SW 1271 (cell line): Measurements from ENCODE around the gene ATXN2L.
"Not testable (repeated sequence)": the region's sequence is repeated elsewhere in the genome, so short reads cannot be mapped to it uniquely, and the experiment has no call there.

Source experiments
- DNase-seq, 2 experiments: peaks; one replicate each; lab custom pipeline; 2025; lab: John Stamatoyannopoulos, UW

Gene ATXN2L

DNA sequence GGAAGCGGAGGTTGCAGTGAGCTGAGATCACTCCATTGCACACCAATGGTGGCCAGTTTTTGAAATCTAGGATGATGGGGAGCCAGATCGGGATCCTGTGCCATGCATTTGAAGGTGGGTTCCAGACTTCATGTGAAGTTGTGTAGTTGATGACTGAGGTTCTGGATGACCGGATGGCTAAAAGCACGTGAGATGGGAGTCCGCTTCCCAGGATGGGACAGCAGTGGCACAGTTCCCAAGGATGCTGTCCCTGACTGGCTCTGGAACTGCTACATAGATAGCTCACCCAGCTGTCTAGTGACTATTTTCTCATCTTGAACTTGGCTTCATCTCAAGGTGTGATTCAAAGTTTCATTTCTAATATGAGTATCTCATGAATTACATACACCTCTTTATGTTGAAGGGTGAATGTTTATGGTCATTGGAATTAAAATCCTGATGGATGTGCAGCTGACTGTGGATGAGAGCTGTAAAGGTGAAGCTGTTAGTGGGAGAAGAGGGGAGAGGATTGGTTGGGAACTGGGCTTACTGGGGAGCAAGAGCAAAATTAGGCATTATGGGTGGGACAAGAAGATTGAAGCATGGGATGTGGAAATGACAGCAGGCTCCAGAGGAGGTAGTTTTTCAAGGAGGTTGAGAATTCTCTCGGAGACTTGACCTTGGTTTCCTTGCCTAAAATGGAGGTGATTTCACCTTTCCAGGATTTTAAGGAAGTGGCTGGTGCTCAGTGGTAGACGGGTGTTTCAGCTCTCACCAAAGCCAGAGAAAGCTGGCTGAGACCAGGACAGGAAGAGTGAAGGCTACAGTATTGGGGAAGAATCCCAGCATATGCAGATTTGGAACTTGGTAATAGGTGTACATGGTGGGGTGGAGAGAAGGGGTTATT lies 15.1 kb downstream of the ATXN2L start:
- no peak for DNase-seq

DNA sequence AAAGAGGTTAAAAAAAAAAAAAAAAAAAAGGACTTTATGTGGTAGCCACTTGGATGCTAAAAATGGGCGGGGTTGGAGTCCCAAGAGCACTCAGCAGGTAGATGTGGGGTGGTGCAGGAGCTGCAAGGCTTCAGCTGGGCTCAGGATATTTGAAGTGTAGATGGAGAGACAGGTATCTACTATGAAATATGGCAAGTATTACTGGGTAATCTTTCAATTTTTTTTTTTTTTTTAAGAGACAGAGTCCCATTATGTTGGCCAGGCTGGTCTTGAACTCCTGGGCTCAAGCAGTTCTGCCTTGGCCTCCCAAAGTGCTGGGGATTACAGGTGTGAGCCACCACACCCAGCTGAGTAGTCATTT lies 15.7 kb downstream of the ATXN2L start:
- DNase-seq: no peak

DNA sequence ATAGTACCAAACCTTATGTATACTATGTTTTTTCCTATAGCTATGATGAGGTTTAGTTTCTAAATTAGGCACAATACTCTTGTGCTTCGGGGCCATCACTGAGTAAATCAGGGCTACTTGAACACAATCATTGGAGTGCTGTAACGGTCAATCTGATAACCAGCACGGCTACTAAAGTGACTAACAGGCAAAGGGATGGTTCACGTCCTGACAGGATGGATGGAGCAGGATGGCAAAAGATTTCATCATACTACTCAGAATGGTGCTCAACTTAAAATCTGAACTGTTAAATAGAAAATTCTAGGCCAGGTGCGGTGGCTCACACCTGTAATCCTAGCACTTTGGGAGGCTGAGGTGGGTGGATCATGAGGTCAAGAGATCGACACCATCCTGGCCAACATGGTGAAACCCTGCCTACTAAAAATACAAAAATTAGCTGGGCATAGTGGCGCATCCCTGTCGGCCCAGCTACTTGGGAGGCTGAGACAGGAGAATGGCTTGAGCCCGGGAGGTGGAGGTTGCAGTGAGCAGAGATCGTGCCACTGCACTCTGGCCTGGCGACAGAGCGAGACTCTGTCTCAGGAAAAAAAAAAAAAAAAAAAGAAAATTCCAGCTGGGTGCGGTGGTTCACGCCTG lies 16.3 kb downstream of the ATXN2L start:
- DNase-seq: no peak

DNA sequence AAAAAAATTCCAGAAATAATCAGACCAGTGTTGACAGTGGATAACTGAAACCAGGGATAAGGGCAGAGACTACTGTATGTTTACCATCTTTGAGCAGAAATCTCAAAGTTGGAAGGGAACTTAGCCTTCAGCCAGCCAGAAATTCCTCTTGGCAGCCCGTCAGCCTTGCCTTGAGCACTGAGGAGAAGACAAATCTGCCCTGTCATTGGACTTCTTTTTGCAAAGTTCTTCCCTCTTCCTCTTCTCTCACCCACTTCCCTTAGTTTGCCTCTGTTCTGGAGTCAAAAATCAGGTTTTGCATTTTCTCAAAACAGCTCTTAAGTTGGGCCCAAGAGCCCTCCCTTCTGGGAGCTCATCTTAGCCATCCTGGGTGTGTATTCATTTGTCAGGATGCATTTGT lies 17.1 kb downstream of the ATXN2L start:
- no peak for DNase-seq

DNA sequence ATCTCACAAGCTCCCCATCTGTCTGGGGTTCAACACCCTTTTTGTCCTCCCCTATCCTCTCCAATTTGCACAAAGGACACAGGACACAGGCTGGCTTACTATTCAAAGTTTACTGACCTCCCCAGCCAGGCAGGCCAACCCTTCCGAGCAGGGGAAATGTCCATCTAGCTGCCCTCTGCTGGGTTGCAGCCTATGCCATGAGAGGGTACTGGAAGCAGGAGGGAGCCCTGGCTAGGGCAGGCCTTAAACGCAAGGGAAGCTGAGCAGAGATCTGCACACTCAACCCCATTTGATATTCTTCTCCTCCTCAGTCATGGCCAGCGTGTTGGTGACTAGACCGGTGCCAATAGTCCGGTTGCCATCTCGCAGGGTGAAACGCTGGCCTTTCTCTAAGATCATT lies 19.9 kb downstream of the ATXN2L start:
- DNase-seq: no peak

DNA sequence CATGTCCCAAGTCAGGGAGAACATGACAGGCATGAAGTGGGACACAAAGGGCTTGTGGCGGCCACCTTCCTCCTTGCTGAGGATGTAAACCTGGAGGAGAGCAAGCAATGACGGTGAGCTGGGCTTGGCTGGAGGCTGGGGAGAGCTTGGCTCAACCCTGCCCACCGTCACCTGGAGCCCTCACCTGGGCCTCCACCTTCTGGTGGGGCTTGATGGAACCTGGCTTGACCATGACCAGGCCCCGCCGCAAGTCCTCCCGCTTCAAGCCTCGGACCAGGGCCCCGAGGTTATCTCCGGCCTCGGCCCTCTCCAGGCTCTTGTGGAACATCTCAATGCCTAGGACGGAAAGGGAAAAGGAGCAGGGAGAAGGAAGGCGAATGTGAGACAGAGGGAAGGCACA lies 21.0 kb downstream of the ATXN2L start:
- no peak for DNase-seq

DNA sequence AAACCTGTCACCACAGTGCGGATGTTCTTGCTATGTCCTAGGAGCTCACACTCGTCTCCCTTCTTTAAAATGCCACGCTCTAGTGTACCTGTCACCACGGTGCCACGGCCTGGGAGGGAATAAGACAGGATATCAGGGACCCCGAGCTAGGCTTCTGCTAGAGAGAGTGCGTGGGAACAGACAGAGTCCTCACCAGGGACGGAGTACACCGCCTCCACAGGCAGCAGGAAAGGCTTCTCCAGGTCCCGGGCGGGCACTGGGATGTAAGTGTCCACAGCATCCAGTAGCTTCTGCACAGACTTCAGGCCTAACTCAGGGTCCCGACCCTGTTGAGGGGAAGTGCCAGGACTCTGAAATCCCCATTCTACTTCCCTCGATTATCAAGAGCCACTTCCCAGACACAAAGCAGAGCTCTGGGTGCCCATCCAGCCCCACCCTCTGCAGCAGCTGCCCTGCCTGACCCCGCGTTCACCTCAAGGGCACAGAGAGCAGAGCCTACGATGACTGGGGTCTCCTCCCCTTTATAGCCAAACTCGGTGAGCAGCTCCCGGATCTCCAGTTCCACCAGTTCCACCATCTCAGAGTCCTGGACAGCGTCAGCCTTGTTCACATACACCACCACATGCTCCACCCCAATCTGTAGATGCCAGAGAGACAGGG lies 21.6 kb downstream of the ATXN2L start:
- DNase-seq: no peak

DNA sequence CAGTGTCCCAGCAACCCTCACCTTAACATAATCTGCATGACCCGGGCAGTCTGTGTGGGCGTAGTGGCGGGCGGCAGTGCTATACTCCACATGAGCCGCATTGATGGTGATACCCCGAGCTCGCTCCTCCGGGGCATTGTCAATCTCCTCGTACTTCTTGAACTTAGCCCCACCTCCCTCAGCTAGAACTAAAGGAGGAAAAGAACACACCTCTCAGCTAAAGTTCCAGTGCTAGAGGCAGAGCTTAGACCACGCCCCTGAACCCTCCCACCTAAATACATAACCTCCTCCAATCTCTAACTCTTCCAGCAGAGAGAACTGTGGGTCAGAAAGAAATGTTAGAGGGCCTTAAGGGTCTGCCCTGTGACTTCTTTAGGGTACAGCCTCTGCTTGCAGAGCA lies 22.5 kb downstream of the ATXN2L start:
- peak in 1 of 2 experiments; percentile 69 for DNase-seq

DNA sequence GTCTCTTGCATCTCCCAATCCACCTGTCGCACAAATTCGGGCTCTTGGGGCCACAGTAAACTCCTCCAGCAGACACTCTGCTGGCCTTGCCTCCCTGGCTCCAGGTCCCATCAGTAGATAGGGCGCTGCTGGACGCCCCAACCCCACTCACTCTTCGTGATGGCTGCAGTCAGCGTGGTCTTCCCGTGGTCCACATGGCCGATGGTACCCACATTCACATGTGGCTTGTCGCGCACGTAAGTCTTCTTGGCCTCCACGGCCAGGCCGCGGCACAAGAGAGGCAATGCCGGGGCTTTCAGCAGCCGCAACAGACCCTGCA lies 22.9 kb downstream of the ATXN2L start:
- no peak for DNase-seq

DNA sequence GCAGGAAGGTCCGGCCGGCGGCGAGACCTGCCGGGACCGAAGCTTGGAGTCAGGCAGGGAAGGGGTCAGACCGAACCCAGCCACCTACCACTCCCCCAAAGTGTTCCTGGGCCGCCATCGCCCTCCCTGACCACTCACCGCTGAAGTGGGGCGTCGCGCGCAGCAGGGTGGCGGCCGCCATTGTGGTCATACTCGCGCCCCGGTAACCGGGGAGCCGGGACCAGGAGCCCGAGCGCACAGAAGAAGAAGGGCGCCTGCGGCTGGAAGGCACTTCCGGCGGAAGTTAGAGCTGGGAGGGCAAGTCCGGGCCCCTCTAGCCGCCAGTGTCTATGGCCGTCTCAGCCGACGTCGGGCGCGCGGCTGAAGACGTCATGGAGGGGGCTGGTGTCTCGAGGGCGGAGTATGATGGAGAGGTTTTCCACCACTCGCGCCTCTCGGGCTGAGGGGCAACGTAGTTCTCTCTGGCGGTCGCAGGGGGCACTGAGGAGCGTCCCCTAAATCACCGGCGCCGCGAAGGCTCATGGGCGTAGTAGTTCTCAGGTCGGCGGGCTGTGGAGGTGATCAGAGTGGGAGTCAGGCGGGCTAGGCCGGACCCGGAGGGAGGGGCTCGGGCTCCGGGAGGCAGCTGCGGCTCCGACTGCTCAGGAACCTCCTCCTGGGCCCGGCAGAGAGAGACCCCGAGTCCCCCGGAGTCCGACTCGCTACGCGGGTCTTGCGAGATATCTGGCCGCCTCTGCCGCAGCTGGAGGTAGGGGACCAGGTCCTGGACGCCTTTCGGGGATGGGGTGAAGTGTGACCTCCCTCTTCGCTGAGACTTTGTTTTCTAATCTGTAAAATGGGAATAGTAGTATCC lies 23.5 kb downstream of the ATXN2L start, which contains the start of gene TUFM:
Gene TUFM, minus strand, starts transcription at position 269 of the 853 bp plus-strand sequence. Its CDS starts 79 bp downstream, at position 190.
- DNase-seq: peak; percentile 99

DNA sequence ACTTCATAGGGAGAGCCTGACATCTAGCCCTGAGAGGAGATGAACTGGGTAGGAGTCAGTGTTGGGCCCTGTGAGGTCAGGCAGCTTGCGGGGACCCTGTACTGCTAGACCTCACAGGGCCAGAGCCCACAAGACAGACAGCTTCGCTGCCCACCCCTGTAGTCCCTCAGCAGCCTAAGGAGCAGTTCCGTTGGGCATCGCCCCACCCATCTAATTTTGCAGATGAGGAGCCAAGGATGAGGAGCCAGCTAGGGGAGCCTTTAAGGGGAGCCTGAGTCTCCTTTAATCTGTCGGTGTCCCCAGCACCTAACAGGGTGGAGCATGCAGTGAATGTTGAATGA lies 24.1 kb downstream of the ATXN2L start:
- DNase-seq: no peak

DNA sequence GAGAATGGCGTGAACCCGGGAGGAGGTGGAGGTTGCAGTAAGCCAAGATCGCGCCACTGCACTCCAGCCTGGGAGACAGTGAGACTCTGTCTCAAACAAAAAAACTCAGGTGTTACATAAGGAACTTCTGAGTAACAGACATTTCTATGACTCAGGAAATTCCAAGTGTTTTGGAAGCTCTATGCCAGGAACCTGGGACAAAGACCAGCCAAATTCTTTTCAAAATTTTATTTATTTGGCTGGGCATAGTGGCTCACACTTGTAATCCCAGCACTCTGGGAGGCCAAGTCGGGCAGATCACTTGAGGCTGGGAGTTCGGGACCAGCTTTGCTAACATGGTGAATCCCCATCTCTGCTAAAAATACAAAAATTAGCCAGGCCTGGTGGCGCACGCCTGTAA lies 35.6 kb downstream of the ATXN2L start:
- DNase-seq: no peak

DNA sequence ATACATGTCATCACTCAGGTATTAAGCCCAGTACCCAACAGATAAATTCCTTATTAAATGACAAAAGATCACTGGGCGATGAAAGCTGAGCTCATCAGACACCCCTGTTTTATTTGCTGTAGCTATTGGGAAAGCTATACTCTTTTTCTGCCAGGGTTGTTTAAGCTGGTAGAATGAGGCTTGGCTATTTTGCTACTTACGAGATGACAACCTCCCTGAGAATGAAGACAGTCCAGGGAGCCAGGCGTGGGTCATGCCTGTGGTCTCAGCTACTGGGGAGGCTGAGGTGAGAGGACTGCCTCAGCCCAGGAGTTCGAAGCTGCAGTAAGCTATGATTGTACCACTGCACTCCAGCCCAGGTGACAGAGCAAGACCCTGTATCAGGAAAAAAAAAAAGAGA lies 36.5 kb downstream of the ATXN2L start:
- no peak for DNase-seq

DNA sequence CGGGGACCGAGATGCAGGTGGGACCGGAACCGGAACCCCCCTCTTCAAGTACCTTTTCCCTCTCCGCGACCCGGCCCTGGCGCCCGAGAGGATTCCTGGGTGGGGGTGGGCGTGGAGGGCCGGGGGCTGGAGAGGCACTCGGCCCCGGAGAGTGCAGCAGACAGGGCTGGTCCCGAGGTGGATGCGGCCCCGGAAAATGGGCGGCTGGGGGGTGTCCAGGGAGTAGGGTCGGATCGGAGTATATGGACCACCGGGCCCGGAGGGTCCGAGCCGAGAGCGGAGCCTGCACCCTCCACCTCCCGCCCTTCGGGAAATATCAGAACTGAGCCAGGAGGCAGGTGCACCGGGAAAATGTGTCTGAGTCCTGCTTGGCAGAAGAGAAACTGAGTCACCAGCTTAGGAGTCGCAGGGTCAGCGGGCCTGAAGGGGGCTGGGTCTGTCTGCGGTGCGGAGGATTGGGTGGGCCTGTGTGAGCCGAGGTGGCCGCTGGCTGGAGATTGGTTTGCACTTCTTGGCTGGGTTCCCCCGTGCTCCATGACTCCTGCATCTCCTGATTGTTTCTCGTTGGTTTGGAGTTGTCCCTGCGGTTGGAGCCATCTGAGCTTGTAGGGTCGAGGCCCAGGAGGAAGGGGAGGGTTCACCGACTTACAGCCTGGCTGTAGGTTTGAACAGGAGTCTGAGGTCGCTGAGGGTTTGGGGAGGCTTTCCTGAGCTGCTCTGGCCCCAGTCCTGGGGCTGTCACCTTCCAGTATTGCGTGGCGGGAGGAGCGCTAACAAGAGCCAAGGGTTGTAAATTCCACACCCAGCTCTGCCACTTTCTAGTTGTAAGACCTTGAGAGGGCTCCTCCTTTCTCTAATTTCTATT lies 41.4 kb downstream of the ATXN2L start:
- DNase-seq: no peak

DNA sequence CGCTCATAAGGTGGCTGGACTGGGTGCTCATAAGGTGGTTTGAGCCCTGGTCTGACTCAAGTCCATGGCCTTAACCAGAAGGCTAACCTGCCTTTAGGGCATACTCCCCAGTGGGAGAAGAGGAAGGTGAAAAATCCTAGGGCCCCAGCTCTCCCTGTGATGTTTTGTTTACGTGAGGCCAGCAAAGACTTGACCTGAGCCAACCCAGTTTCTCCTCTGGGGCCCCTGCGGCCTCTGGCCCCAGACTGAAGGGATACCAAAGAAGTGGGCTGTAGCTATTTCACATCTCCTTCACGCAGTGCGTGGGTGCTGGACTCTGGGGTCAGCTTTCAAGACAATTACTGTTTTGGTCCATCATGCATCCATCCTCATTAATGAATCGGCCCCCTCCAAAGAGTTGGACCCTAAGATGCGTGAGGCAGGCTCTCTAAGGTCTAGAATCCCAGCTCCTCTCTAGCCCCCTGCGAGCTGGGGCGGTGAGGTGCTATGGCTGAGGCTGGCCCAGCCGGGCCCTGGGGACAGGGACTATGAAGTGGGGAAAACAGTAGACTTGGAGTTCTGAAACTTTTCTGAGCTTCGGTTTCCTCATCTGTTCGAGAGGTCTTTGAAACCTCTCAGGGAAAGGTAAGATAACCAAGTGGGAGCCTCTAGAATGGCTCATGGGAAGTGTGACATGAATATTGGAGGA lies 42.3 kb downstream of the ATXN2L start:
- DNase-seq: no peak

DNA sequence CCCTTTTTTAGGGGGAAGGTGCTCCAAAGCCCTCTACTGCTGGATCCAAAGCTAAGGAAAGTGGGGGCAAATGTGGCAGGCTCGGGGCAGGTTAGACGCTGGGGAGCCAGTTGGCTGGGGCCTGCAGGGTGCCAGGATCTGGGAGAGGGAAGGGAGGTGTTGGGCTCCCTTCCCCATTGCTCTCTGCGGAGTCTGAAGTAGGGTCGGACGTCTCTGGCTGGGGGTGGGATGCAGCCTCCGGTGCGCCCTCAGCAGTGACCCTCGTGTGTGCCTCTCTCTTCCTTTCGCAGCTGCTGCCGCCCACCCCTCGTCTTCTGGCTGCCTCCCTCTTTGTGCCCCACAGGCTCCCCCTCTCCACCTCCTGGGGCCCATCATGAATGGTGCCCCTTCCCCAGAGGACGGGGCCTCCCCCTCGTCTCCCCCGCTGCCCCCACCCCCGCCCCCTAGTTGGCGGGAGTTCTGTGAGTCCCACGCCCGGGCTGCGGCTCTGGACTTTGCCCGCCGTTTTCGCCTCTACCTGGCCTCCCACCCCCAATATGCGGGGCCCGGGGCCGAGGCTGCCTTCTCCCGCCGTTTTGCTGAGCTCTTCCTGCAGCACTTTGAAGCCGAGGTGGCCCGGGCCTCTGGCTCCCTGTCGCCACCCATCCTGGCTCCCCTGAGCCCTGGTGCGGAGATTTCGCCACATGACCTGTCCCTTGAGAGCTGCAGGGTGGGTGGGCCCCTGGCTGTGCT lies 43.1 kb downstream of the ATXN2L start:
- DNase-seq: no peak

DNA sequence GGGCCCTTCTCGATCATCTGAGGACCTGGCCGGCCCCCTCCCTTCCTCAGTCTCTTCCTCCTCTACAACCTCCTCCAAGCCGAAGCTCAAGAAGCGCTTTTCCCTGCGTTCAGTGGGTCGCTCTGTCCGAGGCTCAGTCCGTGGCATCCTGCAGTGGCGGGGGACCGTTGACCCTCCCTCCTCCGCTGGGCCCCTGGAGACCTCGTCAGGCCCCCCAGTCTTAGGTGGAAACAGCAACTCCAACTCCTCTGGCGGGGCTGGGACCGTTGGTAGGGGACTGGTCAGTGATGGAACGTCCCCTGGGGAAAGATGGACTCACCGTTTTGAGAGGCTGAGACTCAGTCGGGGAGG lies 43.6 kb downstream of the ATXN2L start:
- no peak for DNase-seq

DNA sequence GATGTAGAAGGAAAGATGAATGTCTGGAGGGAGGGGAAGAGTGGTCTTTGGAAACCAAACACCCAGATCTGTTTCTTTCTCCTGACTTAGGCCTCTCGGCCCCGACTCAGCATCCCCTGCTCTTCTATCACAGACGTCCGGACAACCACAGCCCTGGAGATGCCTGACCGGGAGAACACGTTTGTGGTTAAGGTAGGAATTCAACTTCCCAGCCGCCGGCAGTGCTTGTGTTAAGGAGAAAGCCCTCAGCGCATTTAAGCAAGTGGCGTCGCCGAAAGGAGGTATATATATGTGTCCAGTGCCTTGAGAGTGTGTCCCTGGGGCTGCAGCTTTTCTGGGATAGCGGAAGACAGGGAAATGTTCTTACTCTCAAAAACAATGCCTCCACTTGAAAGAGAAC lies 44.4 kb downstream of the ATXN2L start:
- DNase-seq: no peak

DNA sequence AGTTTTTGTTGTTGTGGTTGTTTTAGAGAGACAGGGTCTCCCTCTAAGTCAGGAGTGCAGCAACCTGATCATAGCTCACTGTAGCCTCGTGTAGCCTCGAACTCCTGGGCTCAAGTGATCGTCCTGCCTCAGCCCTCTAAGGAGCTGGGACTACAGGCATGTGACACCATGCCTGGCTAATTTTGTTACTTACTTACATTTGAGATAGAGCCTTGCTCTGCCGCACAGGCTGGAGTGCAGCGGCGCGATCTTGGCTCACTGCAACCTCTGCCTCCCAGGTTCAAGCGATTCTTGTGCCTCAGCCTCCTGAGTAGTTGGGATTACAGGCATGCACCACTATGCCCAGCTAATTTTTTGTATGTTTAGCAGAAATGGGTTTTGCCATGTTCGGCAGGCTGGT lies 44.8 kb downstream of the ATXN2L start:
- DNase-seq: not testable (repeated sequence)

DNA sequence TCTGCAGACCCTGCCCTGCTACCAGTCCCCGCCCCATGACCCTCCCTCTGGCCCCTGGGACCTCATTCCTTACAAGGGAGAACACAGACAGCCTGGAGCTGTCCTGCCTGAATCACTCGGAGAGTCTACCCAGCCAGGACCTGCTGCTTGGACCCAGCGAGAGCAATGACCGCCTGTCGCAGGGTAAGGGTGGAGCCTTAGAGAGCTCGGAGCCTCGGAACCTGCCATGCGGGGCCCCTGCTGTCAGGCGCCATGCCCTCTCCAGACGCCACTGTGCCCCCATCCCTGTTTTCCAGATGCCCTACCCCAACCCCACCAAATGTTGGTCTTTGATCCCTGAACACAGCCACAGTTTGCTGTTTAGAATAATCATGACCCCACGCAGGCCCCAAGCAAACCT lies 46.4 kb downstream of the ATXN2L start:
- DNase-seq: no peak
